H1 (cell line): ENCODE data around the gene PRKCA. TPM values are rescaled to one million over a fixed set of nuclear protein-coding genes. Genes with fewer than 3 reads are reported as not detected.

Experiments used
- BACH1 ChIP-seq: IDR thresholded peaks from 2 replicates; pipeline ENCODE4 v1.6.1; 2012; ENCODE audit warnings: low read length, improper control_type of control experiment
- CHD1 ChIP-seq: IDR thresholded peaks from 2 replicates; pipeline ENCODE4 v1.6.1; 2012; ENCODE audit warnings: low read depth, low read length, improper control_type of control experiment
- E2F6 ChIP-seq: IDR thresholded peaks from 2 replicates; pipeline ENCODE4 v1.6.1; 2012; ENCODE audit warnings: inconsistent platforms
- EGR1 ChIP-seq: IDR thresholded peaks from 2 replicates; pipeline ENCODE4 v1.6.1; 2011; ENCODE audit warnings: low read depth, low read length, borderline replicate concordance
- JUN ChIP-seq: IDR thresholded peaks from 2 replicates; pipeline ENCODE4 v1.6.1; 2011; ENCODE audit warnings: low read depth, mild to moderate bottlenecking, improper control_type of control experiment, low read length
- RAD21 ChIP-seq, 2 experiments: IDR thresholded peaks in 1 of 2; conservative IDR thresholded peaks in 1 of 2; 2 replicates each; pipeline ENCODE4 v1.6.1; 2011; ENCODE audit warnings: low read depth in 2 of 2, low read length in 2 of 2, improper control_type of control experiment in 1 of 2, inconsistent platforms in 1 of 2, mild to moderate bottlenecking in 1 of 2, moderate library complexity in 1 of 2
- polyA plus RNA-seq, 7 experiments: library from polyadenylated mRNA; depleted of rRNA in 3 of 7; stranded (reverse) in 5 of 7; unstranded in 2 of 7; fragments of >200 nt in 5 of 7; fragments of 200-250 nt in 2 of 7; gene quantifications; 1 replicate in 5 of 7; 2 replicates in 1 of 7; 4 replicates in 1 of 7; pipeline versions ENCODE4 v1.2.1 to v1.2.3, GENCODE V29; 2011 to 2013; ENCODE audit warnings: missing spikeins in 2 of 7, mixed read lengths in 2 of 7
- total RNA-seq: library from RNA; stranded (reverse); fragmentation: NEBNext Ultra II Directional; extraction: Animal tissue kit (Norgen Biotek cat#: 25700); gene quantifications from 2 replicates; pipeline ENCODE4 v1.2.1, GENCODE V29; 2021

The PRKCA gene
- total and polyA plus RNA-seq, 2 of the 8 experiments (the other 6 are each of a cell fraction or from before 2014, with no cell fraction given): 5.8 to 17.8 TPM

DNA sequence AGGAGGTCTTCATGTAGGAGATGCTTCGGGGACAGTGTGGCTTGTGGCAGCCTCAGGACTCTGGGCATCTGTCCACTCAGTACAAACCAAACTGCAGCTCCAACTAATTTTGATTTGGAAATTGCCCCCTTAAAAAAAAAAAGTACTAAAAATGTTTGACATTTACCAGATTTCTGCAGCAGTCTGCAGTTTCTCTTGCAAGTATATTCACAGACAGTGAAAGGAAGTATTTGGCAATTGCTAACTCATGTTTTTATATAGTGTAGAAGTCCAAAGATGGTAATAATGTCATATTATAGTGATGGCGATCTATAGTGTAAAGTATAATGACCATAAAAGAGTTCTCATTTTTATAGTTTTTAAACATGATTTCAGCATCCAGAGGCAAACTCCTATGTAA is 218.6 kb downstream of the PRKCA start (continued):
- TF ChIP-seq JUN: no peak
- TF ChIP-seq BACH1: no peak
- TF ChIP-seq E2F6: no peak
- TF ChIP-seq EGR1: no peak
- TF ChIP-seq RAD21 (IDR thresholded peaks at IDR 0.05 in 1 of 2, conservative IDR thresholded peaks at IDR 0.05 in 1 of 2; ENCODE audit: low read depth in 2 of 2, low read length in 2 of 2): no peak
- no peak for TF ChIP-seq CHD1
- TF ChIP-seq, all 59 proteins: peak for 0
